Dermis microvascular lymphatic vessel endothelial cell (primary cell): ENCODE measurements around the gene TAL1. TPM values are rescaled to one million over a fixed set of nuclear protein-coding genes. Genes with fewer than 3 reads are reported as not detected.
"Not testable (repeated sequence)": the region's sequence is repeated elsewhere in the genome, so short reads cannot be mapped to it uniquely, and the experiment has no call there.

Source experiments
- DNase-seq, 2 donors: peaks; one replicate each; pipeline versions ENCODE4 v3.0.0 to v3.0.0-alpha.2; 2010; ENCODE audit warnings: low read depth in 2 of 2
- total RNA-seq: library from RNA; depleted of rRNA; stranded (reverse); fragments of >200 nt; gene quantifications from 2 replicates; pipeline ENCODE4 v1.2.1, GENCODE V29; 2014

Gene TAL1
- total RNA-seq, 1 donor from 2014 or later: 55.8 TPM

DNA sequence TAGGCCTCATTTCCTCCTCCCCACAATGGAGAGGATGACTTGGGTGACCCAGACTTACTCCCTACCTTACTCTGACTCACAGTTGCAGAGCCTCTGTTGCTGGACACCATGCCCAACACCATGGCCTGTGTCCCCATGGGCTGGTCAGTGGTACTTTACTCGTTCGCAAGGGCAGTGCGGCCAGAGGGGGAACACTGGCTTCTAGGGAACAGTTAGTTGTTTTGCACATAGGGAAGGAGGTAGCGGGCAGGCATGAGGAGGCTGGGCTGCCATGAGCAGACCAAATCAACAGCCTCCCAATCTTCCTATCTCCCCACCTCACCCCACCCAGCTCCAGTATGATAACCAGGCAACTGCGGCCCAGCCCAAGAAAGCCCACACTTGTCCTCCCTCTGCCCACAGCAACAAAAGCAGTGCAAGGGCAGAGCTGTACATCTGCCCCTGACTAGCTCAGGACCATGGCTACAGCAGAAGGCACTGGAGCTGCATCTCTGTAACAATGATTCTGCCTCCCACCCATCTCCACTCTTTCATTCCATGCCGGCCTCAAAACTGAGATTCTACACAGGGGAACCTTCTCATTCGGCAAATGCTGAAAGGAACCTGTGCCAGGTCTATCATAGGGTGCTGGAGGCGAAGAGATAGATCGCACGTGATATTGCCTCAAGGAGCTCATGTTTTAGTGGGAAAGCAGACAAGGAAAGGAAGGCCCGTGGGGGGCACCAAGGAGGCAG, 18.6 kb downstream of the TAL1 start:
- peak in 1 of 2 donors; percentile 87 for DNase-seq

DNA sequence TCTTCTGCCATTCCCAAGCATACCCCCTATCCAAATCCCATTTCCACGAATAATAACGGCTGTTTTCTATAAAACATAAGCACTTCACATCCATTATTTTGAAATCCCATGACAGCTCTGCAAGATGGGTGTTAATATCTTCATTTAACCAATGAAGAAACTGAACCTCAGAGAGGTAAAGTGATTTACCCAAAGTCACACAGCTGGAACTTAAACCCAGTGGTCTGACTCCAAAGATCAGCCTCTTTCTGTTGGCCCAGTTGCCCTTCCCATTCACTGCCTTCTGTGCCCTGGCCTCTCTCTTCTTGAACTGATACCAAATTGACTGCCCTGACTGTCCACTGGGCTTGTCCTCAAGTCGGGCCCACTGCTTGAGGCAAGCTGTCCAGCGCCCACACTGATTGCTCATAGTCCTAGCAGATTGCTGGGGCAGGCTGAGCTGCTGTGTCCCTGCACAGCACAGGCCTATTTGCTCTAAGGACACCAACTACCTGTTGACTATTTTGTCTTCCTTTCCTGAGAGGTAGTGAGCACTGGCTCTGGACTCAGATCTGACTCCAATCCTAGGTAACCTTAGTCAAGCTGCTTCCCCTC, 19.3 kb downstream of the TAL1 start:
- DNase-seq: no peak

DNA sequence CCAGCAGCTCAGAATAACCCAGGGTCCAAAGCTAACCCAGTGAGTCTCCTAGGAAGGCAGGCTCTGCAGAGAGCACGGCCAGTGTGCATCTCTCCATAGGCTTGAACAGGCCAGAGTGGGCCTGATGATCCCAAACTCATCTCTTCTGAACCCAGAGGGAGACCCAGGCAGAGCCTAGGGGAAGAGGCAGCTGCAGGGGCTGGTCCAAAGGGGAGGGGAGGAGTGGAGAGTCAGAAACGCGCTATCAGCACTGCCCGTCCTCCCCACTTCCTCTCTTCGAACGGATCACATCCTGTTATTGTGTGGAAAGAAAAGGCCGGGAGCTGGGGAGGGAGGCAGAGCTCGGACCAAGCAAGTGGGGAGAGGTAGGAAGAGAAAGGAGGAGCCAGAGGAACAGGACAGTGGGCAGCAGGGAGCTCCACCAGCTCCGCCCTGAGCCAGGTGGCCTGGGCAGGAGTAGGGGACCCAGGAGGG, 20.2 kb downstream of the TAL1 start:
- DNase-seq: peak; percentile 91 to 96

DNA sequence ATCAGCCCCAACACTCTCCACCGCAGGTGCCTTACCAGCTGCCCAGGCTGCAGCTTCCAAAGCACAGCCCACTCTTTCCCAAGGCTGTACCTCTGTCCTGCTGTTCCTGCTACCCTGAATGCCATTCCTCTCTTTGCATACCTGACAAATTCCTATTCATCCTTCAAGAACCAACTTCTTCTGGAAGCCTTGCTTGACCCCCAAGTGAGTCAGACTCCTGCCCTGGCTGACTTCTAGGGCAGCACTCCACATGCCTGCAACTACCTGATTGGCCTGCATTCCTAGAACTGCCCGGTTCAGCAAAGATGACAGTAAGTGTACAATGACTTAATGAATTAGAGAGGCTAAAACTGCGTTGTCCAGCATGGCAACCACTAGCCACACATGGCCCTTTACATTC, 21.4 kb downstream of the TAL1 start:
- DNase-seq: no peak

DNA sequence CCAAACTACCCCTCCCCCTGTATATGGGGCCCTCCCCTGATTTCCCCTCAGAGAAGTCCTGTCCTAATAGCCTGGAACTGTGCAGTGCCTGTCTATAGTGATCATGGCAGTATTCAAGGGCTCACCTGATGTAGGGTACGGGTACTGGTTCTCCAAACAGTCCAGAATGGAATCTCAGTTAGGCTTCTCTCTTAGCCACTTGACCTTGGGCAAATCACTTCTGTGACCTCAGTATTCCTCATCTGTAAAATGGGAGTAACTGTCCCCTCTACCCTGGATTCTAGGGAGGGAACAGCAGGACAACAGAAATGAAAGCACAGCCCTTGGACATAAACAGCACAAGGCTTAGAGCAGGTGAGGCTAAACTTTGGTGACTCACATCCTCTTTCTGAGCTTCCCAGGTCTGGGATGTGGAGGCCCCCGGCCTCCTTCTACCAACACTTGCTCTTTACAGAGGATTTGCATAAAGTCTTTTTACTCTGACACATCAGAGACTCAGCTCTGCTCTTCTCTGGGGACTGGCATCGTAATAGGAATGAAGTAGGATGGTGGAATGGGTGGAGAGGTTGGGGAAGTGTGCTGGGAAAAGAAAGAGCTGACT, 22.2 kb downstream of the TAL1 start:
- DNase-seq: peak in 1 of 2 donors; percentile 69

DNA sequence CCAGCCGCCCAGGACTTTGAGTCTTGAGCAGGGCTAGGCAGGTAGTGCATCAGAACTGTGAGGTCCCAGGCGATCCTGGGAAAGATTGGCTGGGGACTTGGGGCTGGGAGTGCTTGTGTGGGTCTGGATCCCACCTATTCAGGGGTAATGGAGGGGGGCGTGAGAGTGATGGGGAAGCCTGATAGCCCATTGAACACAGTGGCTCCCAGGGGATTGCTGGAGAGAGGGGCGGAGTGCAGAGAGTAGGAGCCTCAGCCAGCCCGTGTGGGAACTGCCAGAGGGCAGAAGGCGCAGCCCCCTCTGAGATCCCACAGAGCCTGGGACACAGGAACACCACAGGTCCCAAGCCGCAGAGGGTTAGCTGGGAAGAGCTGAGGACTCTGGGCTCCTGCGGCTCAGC, 22.9 kb downstream of the TAL1 start:
- no peak for DNase-seq

DNA sequence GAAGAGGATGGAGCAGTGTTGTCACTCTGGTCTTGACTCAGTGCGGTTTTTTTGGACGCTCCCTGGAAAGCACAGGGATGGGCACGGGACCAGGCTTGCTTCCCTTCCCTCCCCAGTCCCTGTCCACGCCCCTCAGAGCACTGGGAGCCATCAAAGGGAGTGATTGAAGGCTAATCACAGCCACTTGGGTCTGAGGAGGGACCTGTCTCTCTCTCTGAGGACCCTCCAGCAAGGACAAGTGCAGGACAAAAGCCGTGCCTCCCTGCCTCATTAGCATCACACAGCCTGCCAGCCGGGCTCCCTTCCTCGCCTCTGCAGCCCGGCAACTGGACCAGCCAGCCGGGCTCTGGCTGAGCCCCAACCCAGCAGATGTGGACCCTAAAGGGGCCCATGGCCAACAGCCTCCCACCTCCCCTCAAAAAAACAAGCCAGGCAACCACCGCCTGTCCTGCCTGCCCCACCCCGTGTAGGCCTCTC, 23.6 kb downstream of the TAL1 start:
- no peak for DNase-seq

DNA sequence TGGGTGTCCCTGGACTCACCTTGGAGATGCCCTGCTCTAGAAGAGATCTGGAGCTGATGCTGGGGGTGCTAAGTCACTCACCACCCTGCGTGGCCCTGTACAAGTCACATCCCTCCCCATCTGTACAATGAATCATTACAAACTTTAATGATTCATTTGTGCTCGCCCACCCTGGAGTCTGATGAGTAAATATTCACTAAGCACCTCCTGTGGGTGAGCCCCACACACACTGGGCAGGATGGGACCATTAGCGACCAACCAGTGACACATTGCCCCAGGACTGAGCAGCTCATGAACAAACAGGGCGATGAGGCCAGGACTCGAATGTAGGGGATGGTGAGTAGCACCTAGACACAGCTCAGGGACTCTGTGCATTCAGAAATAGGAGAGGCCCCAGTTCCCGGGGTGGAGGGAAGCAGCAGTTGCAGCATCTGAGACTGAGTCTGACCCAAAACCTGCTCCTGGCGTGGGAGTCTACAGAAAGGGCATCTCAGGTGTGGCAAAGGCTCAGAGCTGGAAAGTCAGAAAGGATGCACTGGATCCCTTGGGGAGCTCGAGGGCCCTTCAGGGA, 24.1 kb downstream of the TAL1 start:
- DNase-seq: peak in 1 of 2 donors; percentile 46

DNA sequence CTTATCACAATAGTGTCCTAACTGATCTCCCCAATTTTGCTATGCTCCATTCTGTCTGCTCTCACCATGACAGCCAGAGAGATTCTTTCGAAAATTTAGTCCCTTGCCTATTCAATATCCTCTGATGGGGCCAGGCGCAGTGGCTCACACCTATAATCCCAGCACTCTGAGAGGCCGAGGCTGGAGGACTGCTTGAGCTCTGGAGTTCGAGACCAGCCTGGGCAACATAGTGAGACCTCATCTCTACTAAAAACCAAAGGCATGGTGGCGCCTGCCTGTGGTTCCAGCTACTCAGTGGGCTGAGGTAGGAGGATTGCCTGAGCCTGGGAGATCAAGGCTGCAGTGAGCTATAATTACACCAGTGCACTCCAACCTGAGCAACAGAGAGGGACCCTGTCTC, 26.1 kb downstream of the TAL1 start:
- DNase-seq: no peak

DNA sequence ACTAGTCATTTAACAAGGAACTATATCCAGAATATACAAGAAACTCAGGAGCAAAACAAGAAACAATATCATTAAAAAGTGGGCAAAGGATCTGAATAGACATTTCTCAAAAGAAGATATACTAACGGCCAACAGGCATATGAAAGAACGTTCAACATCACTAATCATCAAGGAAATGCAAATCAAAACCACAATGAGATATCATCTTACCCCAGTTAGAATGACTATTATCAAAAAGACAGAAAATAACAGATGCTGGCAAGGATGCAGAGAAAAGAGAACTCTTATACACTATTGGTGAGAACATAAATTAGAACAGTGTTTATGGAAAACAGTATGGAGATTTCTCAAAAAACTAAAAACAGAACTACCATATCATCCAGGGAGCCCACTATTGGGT, 28.5 kb downstream of the TAL1 start:
- DNase-seq: not testable (repeated sequence)

DNA sequence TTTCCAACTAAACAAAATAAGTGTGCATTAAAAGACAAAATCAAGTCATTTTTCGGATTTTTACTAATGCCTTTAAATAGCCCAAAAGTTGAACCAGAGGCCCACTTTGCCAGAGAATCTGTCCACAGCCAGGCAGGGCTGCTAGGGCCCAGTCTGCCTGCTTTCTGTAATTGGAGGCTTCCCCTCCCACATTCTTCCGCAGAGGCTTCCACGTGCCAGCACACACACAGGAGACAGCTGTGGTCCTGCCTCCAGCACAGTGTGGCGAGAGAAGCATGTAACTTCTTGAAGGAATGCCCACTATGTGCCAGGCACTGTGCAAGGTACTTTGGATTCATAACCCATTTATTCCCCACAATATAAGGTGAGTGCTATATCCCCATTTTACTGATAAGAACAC, 30.8 kb downstream of the TAL1 start:
- peak in 1 of 2 donors; percentile 43 for DNase-seq

DNA sequence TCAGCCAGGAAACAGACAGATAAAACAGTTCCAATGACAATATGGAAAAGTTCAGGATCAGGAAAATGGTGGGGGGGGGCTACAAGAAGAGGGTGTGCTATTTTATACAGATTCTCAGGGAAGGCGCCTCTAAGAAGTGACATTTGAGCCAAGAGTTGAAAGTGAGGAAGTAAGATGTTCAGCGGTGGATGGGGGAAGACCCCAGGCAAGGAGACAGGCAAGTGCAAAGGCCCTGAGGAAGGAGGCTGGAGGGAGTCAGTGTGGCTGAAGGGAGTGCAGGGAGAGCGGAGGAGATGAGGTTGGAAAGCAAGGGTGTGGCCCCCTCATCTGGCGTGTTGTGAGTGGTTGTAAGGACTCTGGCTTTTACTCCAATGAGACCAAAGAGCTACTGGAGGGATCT, 33.8 kb downstream of the TAL1 start:
- DNase-seq: no peak

DNA sequence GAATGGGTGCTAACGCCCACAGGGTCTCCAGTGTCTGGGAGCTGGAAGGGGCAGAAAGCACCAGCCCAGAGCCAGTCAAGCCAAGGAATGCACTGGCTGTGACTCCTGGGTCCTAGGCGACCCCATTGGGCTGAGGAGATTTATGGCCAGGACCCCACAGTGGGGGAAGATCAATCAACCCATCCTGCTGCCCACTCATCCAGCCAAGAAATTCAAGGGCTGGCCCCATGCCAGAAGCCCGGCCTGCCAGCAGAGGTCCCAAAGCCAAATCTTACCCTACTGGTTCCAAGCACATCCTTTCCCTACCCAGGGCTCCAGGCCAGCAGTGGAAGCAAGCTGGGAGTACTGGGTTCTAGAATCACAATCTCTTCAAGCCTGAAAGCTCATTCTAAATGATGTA, 35.4 kb downstream of the TAL1 start:
- DNase-seq: peak in 1 of 2 donors; percentile 36

DNA sequence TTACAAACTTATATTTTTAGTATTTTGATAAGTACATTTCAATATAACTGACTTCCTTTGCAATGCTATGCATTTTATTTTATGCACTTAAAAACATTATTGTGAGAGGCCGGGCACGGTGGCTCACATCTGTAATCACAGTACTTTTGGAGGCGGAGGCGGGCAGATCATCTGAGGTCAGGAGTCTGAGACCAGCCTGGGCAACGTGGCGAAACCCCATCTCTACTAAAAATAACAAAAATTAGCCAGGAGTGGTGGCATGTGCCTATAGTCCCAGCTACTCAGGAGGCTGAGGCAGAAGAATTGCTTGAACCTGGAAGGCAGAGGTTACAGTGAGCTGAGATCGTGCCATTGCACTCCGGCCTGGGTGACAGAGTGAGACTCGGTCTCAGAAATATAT, 36.0 kb downstream of the TAL1 start:
- not testable (repeated sequence) for DNase-seq

DNA sequence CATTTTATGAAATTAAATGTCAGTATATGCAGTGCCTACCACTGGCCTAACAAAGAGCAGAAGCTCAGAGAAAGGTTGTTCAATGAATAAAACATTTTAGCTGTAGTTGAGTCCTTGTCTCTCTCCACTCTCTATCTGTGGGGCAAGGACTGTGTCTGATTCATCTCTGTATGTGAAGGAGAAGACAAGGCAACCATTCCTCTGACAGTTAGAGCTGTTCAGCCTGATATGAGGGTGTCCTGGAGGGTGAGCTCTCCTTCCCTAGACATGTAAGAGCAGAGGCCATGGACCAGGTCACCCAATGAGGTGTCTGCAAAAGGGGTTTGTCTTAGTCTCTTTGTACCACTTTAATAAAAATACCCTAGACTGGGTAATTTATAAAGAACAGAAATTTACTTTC, 37.7 kb downstream of the TAL1 start:
- DNase-seq: no peak

DNA sequence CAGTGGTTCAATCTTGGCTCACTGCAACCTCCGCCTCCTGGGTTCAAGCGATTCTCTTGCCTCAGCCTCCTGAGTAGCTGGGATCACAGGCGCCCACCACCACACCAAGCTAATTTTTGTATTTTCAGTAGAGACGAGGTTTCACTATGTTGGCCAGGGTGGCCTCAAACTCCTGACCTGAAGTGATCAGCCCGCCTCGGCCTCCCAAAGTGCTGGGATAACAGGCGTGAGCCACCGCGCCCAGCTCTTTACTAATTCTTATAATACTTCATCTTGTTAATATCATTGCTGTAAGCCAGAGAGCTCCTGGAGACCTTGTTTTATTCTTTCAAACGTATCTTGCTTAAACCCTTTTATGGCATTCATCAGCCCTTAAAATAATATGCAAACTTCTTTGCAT, 38.5 kb downstream of the TAL1 start:
- DNase-seq: not testable (repeated sequence)

DNA sequence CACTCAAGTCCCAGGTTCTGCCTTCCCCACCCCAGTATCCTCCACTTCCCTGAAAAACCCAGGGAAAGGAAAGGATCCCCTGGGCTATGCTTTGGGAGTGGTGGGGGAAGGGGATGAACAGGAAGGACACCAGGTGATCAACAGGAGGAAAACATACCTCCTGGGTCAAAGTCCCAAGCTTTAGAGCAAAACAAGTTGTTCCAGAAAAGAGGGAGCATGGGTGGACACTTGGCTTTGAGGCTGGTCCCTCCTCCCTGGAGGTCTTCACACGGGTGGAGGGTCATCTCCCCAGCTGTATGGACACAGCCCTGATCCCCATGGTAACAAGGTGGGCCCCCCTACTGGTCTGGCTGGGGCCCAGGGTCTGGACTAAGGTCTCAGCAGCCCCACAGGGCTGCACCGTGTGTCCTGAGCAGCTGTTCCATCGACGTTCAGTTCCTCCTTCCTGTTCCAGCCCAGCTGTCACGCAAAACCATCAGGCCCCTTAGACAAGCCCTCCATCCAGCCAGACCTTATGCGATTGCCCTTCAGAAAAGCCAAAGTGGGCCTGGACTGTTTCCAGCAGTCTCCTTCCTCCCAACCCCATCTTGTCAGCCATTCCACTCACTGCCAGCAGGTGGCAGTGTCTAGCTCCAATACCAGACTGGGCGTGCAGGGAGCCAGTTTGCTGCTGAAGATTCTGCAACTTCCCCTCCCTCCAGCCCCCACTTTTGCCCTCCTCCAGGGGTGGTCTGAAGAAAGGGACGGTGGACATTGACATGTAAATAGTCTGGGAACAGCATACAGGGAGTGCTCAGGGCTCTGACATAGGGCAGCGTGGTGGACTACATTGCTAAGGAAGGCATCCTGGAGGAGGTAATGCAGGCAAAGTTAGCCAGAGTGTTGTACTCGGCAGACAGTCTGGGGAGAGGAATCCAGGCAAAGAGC, 39.3 kb downstream of the TAL1 start:
- peak; percentile 56 to 70 for DNase-seq

DNA sequence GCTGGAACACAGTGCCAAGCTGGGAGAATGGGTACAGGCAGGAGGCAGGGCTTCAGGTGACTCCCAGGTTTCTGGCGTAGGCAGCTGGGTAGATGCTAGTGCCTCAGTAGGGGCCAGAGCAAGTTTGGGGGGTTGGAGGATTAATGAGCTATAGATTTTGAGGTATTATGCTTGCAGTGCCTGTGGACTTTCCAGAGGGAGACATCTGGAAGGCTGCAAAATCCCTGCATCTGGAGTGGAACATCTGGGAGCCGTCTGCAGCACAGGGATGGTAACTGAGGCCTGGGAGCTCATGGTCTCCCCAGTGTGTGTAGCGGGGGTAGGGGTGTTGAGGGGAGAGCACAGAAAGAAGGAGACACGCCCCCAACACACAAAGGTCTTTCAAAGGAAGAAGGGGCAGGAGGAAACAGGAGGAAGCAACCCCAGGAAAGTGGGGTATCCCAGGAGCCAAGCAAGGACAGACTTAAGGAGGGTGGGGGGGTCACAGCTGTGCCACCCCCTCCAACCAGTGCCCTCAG, 40.0 kb downstream of the TAL1 start:
- no peak for DNase-seq

DNA sequence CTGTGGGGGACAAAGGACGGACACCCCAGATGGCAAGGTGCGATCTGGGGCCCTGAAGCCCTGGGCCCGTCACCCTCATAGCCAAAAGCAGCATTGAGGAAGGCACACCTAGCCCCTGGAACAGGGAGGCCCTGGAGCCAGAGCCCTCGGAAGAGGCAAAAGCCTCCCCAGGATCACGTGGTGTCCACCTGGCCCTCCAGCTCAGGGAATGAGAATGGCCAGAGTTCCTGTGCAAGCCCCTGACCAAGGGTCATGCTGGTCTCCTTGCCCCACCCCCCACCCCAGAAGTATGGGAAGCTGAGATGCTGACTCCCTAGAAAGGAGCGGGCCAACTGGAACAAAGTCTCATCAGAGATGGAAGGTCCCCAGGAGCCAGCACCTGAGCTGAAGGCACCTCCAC, 41.2 kb downstream of the TAL1 start:
- DNase-seq: no peak

DNA sequence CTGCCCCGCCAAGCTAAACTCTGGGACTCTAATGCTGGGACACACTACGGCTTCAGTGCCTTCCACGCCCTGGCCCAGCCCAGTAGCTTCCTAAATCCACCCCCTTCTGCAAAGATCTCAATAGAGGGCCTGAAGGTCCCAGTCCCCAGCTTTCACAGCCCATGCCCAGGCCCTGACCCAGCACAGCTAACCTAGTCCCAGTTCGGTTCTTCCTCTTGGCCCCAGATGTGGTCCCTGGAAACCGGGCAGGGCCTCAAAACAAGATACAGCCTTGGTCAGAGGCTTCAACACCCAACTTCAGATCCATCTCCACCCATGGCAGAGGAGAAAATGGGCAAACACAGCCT, 41.5 kb downstream of the TAL1 start:
- no peak for DNase-seq

DNA sequence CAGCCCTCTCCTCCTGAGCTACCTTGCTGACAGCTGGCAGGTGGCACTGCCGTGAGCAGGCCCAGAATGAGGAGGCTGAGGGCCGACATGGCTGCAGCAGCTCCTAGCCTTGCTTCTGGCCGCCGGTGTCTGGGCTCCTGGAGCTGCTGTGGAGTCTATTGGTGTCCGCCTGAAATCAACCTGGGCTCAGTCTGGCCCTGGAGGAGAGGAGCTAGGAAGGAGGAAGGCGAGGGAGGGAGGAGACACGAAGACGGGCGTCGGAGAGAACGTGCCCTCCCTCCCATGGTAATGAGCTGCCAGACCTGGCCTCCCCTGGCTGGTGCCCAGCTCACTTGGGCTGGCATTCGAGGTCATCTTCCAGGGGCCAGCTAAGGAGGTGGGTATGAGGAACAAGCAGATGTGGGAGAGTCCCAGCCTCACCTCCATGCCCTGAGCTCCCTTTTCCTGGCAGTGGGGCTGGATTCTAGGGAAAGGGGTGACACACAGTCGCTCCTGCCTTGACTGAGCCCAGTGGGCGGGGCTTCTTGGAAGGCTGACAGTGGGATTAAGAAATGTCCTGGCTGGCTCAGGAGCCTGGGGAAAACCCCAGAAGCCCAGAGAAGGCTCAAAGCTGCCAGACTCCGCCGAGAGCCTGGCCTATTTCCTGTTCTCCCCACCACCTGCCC, 42.0 kb downstream of the TAL1 start, which contains the start of gene PDZK1IP1:
TSS of gene PDZK1IP1 (minus strand) at position 193 of the 665 bp plus-strand sequence. CDS start at position 89, 104 bp downstream.
- peak in 1 of 2 donors; percentile 51 for DNase-seq
